Astrocyte of the cerebellum (primary cell): ENCODE results near the gene MGAT5.

ENCODE experiments used
- DNase-seq: peaks from one replicate; pipeline ENCODE4 v3.0.0-alpha.2; 2011; ENCODE audit warnings: low read depth
- H3K4me3 ChIP-seq: 2 replicates; pipeline ENCODE4 v1.5.1; 2011; ENCODE audit warnings: mild to moderate bottlenecking, low read depth, low read length, moderate library complexity
- CTCF ChIP-seq: IDR thresholded peaks from 2 replicates; pipeline ENCODE4 v1.5.1; 2012; ENCODE audit warnings: low read length, low read depth, moderate library complexity, mild to moderate bottlenecking; ENCODE audit errors: missing control alignments
- in situ Hi-C: cut with HindIII; loops from 2 replicates; pipeline ENCODE4 v1.10.0; 2017; ENCODE audit warnings: low sequenced_read_pairs

MGAT5 gene

GRCh38 chr2:134453476-134453875 lies 199.6 kb downstream of the MGAT5 start:
- TF ChIP-seq CTCF = no peak
- no peak for DNase-seq
- in situ Hi-C loops = loop anchor here (25.0 kb wide), 1 partner anchor 459 kb away; the partner anchor contains the start of gene CCNT2
- H3K4me3 ChIP-seq = no peak overlapping the region

GRCh38 chr2:134453973-134454372 lies 200.1 kb downstream of the MGAT5 start:
- in situ Hi-C loops = loop anchor here (25.0 kb wide), 1 partner anchor 458 kb away; the partner anchor contains the start of gene CCNT2
- no peak for DNase-seq
- TF ChIP-seq CTCF = no peak
- no peak overlapping the region for H3K4me3 ChIP-seq

GRCh38 chr2:134454426-134454825 lies 200.6 kb downstream of the MGAT5 start:
- in situ Hi-C loops = loop anchor here (25.0 kb wide), 1 partner anchor 458 kb away; the partner anchor contains the start of gene CCNT2
- H3K4me3 ChIP-seq = no peak overlapping the region
- DNase-seq = no peak
- TF ChIP-seq CTCF = no peak

GRCh38 chr2:134454931-134455330 lies 201.1 kb downstream of the MGAT5 start:
- no peak for DNase-seq
- no peak for TF ChIP-seq CTCF
- in situ Hi-C loops = loop anchor here (25.0 kb wide), 1 partner anchor 457 kb away; the partner anchor contains the start of gene CCNT2

GRCh38 chr2:134455426-134455825 lies 201.6 kb downstream of the MGAT5 start:
- H3K4me3 ChIP-seq = no peak overlapping the region
- in situ Hi-C loops = loop anchor here (25.0 kb wide), 1 partner anchor 457 kb away; the partner anchor contains the start of gene CCNT2
- TF ChIP-seq CTCF = no peak
- DNase-seq = no peak

More at GRCh38 chr2:134454931-134455330, 201.1 kb downstream of the MGAT5 start:
- no peak overlapping the region for H3K4me3 ChIP-seq

GRCh38 chr2:134457353-134457752 lies 203.5 kb downstream of the MGAT5 start:
- TF ChIP-seq CTCF = no peak
- H3K4me3 ChIP-seq = no peak overlapping the region
- DNase-seq = no peak
- in situ Hi-C loops = loop anchor here (25.0 kb wide), 1 partner anchor 455 kb away; the partner anchor contains the start of gene CCNT2
